T-helper 1 cell treated with Interleukin-12 subunit alpha and Interleukin-12 subunit beta and Interleukin-4 antibody, amounts not matched to agents 30 ng/mL and 1 ng/mL, for 36 hours (primary cell): Measurements from ENCODE around the gene MSTO1. TPM values are rescaled to one million over a fixed set of nuclear protein-coding genes. Genes with fewer than 3 reads are reported as not detected.
"Not testable (repeated sequence)": the region's sequence is repeated elsewhere in the genome, so short reads cannot be mapped to it uniquely, and the experiment has no call there.

Experiments
- intact Hi-C: fragments of 100-400 bp; cut with micrococcal nuclease; formaldehyde crosslinking; loops from one replicate; pipeline ENCODE4 v1.15.1; 2024
- total RNA-seq: library from RNA; stranded (reverse); gene quantifications from 2 replicates; pipeline ENCODE4 v1.2.3, GENCODE V29; 2022

Gene MSTO1
- total RNA-seq, 1 donor from 2014 or later = 76.0 TPM

DNA sequence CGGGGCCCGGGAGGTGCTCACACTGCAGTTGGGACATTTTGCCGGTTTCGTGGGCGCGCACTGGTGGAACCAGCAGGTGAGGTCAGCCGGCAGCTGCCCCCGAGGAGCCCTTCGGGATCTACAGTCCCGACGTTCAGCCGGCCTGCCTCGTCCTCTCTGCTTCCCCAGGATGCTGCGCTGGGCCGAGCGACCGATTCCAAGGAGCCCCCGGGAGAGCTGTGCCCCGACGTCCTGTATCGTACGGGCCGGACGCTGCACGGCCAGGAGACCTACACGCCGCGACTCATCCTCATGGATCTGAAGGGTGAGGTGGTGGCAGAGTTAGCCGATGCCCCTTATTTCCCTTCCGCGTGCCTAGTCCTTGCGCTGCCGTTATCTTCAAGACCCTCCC lies 234 bp downstream of the MSTO1 start:
- intact Hi-C loops = loop anchor here (1.0 to 2.0 kb wide), 3 partner anchors 79 to 302 kb away; partner anchors contain the start of genes DAP3, FDPS and YY1AP1

DNA sequence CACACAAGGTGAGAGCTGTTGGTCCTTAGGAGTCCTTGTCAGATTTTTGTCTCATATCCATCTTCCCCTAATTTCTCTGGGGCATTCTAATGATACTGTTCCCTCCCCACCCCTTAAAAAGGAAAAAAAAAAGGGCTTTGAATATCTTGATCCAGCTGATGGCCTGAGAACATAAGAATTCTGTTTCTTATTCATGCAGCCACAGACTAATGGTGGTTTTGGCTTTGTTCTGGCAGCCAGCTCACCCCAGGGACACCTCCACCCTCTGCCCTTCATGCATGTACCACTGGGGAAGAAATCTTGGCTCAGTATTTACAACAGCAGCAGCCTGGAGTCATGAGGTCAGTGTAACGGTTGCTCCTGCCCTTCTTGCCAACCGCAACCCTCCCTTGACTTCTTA lies 3.2 kb downstream of the MSTO1 start:
- intact Hi-C loops = not testable (repeated sequence)

DNA sequence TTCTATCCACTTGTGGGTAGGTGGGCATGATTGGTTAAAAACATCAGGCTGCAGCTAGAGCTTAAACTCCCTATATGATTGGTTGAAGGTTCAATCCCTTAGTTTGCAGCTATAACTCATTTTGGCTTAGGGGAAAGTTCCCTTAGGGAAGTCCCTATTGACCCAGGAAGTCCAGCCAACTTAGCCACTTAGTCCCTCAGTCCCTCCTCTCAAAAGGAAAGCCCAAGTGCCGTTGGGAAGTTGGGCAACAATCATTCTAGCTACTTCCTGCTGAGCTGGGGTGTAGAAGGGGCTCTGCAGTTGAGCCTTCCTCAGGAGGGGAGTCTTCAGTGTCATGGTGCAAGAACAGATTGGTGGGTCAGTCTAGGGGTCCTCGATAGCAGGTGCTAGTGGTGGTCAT lies 12.2 kb downstream of the MSTO1 start:
- intact Hi-C loops = no loop called here

DNA sequence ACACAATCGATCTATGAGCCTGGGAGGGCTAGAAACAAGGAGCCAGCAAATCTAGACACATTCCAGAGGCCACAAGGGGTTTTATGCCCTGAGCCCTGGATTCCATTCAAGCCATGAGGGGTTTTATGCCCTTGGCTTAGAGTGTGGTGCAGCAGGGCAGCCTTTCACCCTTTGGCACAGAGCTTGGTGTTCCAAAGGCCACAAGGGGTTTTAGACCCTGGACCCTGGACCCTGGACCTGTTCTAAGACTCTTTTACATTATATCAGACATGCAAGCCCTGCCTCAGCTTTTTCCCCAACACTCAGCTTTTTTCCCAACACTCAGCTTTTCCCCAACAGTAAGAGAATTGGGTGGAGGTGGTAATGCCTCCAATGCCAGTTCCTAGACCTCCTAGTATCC lies 13.3 kb downstream of the MSTO1 start:
- intact Hi-C loops = no loop called here

DNA sequence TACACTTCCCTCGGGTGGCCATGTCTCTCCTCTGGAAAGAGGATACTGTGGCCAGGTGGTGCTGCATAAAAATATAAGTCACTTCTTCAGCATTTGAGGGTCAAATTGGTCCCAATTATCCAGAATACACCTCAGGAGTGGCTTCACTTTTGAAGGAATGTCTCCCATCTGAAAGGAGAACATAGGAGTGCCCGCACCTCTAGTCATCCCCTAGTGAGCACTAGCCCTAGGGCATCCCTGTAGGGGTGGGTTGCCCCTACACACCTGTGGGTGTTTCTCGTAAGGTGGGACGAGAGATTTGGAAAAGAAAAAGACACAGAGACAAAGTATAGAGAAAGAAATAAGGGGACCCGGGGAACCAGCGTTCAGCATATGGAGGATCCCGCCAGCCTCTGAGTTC lies 16.4 kb downstream of the MSTO1 start:
- intact Hi-C loops = not testable (repeated sequence)

DNA sequence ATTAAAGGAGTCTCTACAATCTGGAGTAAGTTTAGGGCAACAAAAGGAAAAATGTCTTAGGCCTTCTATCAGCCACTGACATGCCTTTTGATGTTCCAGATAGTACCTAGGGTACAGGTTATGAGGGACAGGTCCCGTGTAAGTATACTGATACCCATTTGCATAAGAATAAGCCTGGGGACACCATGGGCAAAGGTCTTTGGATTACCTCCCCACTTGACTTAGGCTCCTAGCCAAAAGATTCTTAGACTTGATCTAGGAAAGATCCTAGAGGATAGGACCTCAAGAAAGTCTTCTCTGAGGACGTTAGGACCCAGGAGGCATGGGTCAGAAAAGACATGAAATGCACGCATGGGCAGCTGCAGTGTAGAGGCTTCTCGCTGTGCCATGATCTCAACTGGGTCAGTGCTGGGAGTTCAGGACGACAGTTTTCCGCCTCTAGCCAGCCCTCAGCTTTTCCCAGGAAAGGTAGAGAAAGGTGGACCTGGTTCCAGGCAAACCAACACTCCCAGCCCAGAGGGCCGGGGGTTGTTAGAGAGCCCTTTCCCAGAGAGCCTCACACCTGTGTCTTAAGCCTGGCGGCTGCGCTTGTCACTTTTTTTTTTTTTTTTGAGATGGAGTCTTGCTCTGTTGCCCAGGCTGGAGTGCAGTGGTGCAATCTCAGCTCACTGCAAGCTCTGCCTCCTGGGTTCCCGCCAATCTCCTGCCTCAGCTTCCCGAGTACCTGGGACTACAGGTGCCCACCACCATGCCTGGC lies 26.6 kb downstream of the MSTO1 start:
- intact Hi-C loops = loop anchor here (5.0 kb wide), 3 partner anchors 51 to 111 kb away; partner anchors contain the start of genes DAP3 and YY1AP1

DNA sequence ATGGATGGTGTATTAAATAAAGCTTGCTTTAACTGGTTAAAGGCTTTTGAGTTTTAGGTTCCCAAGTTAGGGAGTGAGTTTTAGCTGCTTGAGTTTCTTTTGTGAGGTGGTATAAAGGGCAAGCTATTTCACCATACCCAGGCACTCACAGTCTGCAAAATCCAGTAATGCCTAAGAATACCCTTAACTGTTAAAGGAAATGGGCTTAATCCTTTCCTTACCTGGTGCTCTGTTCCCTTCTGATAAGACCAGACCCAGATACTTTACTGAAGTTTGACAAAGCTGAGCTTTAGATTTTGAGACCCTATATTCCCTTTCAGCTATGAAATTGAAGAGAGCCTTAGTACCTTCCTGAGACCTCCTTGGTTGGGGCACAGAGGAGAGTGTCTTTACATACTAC lies 30.3 kb downstream of the MSTO1 start:
- intact Hi-C loops = no loop called here

DNA sequence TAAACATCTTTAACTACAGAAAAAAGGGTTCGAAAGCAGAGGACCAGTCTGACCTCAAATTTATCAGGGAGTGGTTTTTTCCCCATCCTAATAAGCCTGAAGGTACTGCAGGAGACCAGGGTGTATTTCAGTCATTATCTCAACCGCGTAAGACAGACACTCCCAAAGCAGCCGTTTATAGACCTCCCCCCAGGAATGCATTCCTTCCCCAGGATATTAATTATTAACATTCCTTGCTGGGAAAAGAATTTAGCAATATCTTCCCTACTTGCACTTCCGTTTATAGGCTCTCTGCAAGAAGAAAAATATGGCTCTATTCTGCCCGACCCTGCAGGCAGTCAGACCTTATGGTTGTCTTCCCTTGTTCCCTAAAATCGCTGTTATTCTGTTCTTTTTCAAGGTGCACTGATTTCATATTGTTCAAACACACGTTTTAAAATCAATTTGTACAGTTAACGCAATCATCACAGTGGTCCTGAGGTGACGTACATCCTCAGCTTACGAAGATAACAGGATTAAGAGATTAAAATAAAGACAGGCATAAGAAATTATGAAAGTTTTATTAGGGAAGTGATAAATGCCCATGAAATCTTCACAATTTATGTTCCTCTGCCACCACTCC lies 32.7 kb downstream of the MSTO1 start:
- intact Hi-C loops = not testable (repeated sequence)

DNA sequence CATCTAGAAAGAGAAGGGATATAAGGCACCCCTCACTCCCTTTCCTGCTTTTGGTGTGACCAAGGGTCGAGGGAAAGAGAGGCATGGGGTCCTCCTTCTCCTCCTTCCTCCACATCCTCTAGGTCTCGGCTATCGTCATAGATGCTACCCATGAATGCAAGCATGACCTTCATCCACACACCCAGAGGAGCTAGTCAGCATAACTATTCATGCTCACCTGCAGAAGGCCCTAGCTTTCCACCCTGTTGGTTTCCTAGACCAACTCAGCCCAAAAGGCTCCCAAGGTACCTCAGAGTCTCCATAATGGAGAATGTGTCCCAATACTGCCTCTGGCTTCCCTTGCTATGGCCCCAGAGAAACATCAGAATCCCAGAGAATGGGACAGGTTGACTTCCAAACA lies 33.2 kb downstream of the MSTO1 start:
- intact Hi-C loops = no loop called here

DNA sequence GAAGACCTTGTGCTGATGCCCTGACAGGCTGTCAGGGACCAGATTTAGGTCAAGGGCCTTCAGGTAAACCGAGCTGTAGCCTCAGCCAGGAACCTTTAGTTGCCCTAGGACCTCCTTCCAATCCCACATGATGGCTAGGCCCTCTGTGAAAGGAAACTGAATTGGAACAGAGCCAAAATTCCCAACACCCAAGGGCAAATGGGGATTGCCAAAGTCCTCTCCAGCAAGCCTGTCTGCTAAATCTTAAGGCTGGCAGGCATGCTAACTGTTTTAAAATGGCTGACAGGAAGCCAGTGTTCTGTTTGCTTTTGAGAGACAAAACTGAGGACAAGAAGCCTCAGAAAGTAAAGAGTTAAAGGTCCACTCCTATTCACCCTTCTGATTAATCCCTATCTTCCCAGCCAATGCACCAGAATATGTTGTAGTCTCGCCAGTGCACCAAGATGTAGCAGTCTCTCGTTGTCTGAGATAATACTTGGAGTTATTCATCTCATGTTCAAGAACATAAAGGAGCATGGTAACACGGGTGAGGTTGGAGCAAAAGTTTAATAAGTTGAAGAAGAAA lies 35.1 kb downstream of the MSTO1 start:
- intact Hi-C loops = no loop called here

DNA sequence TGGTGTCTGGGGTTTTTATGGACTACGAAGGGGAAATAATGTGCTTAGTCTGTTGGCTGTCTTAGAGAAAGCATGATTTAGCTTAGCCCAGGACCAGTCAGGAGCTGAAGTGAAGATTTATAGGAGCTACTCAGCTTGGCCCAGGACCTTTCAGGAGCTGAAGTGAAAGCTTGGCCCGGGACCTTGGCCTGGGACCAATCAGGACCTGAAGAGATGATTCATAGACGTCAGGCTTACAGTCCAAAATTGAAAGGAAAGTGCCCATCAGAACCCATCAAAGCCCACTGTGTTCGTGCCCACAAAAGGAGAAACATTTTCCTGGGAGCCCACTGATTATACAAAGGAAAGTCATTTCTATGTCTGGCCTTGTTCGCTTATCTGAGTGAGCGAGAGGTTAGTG lies 35.6 kb downstream of the MSTO1 start:
- intact Hi-C loops = no loop called here

DNA sequence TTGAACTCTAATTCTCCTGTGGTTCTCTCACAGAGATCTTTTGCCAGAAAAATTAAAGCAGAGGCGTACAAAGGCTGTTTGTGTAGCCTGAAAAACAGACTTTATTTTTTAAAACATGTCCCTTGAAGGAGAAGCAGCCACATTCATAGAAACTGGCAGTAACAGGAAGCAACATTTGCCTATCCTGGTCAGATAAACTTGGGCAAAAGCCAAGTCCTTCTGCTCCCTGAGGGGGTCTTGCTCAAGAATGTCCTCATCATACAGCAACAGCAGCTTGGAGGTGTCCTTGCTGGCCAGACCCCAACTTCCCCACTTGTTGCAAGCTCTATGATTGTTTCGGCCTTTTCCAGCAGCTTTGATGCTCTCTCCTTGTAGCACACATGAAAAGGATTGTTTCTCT lies 36.3 kb downstream of the MSTO1 start:
- intact Hi-C loops = no loop called here

DNA sequence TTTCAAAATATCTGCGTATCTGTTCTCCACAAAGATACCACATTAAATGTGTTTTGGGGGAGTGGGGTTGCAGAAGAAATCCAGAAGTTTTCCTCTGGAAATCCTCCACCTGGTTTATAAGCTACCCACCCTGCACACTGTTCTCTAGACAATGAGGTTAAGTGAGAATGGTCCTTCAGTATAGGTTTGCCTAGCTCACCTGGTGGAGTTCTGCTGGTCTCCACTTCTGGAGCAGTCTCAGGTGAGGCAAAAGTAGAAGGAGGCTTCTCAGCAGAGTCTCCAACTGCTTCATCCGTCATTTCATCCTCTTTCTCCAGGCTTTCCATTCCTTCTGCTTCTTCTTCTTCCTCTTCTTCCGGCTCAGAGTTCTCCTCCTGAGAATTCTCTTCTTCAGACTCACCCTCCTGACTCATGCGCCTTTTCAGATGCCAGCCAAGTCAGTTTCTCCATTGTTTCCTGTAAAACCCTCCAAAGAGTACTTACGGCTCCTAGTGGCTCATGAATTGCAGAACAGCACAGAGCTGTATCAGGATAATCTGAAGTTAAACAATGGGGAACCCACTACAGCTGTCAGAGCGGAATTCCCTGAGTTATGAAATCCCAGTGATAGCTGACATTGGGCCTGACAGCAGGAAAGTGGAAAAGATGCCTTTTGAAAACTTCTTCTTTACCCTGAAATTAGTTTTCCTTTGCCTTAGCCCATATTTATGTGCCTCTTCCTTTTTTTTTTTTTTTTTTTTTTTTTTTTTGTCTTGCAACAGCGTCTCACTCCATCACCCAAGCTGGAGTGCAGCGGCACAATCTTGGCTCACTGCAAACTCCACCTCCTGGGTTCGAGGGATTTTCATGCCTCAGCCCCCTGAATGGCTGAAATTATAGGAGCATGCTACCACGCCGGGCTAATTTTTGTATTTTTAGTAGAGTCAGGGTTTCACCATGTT lies 38.5 kb downstream of the MSTO1 start:
- intact Hi-C loops = no loop called here

DNA sequence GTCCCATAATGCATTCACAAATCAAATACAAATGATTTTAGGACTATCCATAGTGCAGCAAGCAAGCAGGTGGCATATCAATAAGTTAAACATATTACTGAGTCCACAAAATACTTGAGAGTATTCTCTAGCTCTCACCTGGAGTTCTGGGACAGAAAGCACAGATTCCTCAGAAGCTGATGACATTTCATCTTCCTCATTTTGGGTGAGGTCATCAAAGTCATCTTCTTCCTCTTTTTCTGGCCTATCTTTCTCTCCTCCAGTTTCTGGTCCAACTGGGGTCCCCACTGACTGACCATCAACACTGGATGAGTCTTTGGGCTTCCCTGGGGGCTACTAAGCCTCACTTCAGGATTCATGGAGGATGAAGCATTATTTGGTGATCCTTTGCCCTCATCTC lies 39.7 kb downstream of the MSTO1 start:
- intact Hi-C loops = no loop called here

DNA sequence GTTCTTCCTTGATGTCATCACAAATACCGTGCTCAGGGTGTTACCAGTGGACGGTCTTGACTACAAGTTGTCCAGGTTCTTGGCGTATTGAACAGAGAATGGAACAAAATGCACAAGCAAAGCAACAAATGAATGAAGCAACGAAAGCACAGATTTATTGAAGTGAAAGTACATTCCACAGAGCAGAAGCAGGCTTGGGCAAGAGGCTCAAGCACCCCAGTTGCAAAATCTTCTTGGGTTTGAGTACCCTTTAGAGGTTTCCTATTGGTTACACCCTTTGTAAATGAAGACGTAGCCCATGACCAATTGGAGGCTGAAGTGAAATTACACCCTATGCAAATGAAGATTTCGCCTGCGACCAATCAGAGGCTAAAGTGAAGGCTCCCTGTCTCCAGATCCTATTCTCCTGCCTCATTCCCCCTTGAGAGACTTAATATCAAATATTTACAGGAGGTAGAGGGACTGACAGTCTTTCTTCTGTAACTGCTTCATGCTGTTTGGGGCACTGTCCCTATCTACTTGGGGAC lies 40.3 kb downstream of the MSTO1 start:
- intact Hi-C loops = no loop called here

DNA sequence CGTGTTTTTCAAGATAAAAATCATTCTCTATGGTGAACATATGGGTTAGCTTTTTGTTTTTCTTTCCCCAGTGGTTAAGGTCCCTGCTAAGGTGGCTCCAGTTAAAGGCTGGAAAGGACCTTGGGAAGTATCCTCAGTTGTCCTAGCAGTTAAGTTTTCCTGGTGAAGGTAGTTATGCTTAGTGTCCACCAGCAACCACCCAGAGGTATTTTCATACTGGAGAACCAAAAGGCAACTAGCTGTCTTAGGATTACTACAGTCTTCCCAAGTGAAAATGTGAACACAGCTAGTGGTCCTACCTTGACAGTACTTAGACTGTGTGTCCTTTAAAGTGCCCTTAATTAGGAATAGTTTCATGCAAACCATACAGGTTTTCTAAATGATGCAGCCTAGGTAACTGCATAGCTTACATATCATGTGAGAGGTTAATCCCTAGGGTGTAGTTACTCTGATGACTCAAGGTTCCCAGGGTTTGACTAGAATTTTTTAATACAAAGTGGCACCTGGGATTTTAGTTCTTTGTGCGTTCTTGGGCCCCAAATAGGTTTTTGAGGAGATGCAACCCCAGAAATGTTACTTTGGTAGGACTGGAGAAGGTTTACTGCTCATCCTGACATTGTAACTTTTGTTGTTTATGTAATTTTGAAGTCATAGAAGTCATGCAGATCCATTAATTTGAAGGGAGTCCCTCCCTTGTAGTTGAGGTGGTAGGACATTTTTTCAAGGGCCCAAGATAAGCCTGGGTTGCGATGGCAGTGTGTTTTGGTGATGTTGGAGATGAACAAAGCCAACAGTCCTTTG lies 42.0 kb downstream of the MSTO1 start:
- intact Hi-C loops = no loop called here

DNA sequence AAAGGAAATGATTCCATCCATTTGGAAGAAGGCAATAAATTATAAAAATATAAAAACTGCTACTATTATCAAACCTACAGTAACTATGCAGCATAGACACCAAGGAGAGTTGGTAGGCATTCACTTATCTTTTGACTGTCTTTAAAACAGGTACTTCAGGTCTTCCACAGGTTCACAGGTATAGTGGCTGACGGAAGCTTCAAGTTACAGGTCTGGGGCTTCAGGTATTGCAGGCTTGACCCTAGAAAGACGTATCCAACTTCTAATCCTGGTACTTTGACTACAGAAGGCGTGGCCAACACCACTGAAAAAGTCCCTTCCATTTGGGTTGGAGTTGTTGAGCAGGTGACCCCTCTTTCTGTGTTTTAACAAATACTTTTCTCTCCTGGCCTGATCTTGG lies 42.9 kb downstream of the MSTO1 start:
- intact Hi-C loops = no loop called here

DNA sequence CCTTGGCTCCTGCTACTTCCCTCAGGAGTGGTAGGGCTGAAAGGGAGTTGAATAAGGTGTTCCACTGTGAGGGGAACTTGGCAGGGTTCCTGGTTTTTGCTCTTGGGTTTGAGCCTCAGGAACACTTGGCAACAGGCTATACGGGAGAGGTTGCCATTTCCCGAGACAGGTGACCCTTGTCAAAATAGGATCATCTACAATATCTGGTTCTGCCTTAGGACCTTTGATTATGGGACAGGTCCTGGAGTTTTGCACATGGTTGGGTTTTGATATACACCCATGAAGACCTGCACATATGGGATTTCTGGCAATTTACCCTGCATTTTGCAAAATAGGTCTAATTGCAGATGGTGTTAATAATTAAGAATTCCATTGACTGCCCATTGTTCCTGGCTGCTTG lies 47.4 kb downstream of the MSTO1 start:
- intact Hi-C loops = no loop called here

DNA sequence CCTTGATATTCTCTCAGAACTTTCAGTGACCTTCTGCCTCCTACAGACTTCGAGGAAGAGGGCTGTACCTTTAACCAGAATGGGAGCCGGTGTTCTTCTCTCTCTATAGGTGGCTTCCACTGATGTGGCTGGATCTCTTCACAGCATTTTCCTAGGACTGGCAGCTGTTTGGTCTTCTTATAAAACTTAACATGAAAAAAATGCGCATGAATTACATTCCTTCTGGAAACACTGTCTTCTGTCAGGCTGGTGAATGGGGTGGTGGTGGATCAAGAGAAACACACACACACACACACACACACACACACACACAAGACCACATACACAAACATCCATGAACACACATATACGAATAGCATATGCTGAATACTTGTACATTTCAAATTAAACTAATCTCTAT lies 51.2 kb downstream of the MSTO1 start:
- intact Hi-C loops = not testable (repeated sequence)
